A172 (cell line): ENCODE measurements around the gene RSPH3. TPM values are rescaled to one million over a fixed set of nuclear protein-coding genes. Genes with fewer than 3 reads are reported as not detected.
A peak's percentile ranks its signal among the peaks of the same experiment; 100 is the strongest.
"Not testable (repeated sequence)": the region's sequence is repeated elsewhere in the genome, so short reads cannot be mapped to it uniquely, and the experiment has no call there.

ENCODE experiments used
- DNase-seq: peaks from one replicate; pipeline ENCODE4 v3.0.0-alpha.2; 2015; ENCODE audit warnings: low spot score
- total RNA-seq: library from RNA; depleted of rRNA; stranded (reverse); fragments of >200 nt; shearing (Covaris generic); gene quantifications from 2 replicates; pipeline ENCODE4 v1.2.3, GENCODE V29; 2014

The RSPH3 gene
- total RNA-seq, 1 experiment from 2014 or later: 4.4 TPM

GRCh38 chr6:158972241-158973233 lies 27.5 kb downstream of the RSPH3 start:
- DNase-seq: peak; percentile 43

GRCh38 chr6:158970640-158971275 lies 29.2 kb downstream of the RSPH3 start:
- DNase-seq: no peak

GRCh38 chr6:158969148-158969547 lies 30.9 kb downstream of the RSPH3 start:
- DNase-seq: peak; percentile 5

GRCh38 chr6:158963020-158963808 lies 36.8 kb downstream of the RSPH3 start:
- DNase-seq: no peak

DNA sequence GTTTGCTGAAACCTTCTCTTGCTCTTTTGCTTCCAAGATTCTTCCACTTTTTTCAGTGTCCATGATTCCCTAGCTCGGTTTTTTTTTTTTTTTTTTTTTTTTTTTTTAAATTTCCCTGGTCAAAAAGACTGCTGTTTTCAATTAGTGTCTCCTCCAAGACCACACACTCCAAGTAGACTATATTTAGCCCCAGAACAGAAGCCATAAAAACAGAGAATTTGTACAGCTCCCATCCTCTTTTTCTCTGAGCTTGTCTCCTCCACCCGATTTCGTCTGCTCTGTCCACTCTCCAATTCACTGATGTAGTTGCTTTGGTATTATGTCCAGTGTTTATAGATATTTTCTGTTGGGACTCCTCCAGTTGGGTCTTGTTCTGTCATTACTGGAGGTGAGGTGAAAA lies 37.6 kb downstream of the RSPH3 start:
- DNase-seq: no peak

GRCh38 chr6:158960026-158960425 lies 40.0 kb downstream of the RSPH3 start:
- no peak for DNase-seq

DNA sequence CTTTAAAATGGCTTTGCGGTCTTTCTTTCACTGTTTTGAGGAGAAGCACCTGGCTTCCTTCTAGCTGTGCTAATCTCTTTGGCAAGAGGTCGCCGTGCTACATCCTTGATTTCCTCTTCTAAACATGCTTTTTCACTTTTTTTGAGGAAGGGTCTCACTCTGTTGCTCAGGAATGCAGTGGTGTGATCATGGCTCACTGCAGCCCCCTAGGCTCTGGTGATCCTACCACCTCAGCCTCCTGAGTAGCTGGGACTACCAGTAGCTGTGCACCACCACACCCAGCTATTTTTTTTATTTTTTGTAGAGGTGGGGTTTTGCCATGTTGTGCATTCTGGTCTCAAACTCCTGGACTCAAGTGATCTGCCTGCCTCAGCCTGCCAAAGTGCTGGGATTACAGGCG lies 40.5 kb downstream of the RSPH3 start:
- DNase-seq: no peak

DNA sequence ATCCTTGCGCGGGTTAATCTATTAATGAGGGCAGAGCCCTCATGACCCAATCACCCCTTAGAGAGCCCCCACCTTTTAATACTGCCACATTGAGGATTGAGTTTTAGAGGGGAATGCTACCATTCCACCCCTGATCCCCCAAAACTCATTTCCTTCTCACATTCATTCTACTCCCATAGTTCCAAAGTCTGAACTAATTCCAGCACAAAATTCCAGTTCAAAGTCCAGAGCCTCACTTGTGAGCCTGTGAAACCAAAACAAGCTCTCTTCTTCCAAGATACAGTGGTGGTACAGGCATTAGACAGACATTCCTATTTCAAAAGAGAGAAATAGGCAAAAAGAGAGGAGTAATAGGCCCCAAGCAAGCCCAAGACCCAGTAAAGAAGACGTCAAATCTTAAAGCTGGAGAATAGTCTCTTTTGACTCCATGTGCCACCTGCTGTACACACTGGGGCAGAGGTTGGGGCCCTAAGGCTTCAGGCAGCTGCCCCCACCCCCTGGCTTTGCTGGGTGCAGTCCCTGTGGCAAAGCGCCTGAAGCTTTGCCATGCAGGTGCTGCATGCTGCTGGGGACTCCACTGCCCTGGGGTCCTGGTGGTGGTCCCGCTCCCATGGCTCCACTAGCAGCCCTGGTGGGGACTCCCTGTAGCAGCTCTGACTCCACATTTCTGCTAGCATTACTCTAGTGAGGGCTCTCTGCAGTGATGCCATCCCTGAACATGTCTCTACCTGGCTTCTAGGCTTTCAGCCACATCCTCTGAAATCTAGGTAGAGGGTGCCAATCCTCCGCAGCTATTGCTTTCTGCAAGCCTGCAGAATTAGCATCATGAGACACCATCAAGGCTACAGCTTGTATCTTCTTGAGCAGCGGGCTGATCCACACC lies 41.3 kb downstream of the RSPH3 start:
- DNase-seq: no peak

- no peak for DNase-seq
Measured at GRCh38 chr6:158955255-158955654, 44.7 kb downstream of the RSPH3 start.

GRCh38 chr6:158954753-158955152 lies 45.2 kb downstream of the RSPH3 start:
- no peak for DNase-seq

- not testable (repeated sequence) for DNase-seq
Measured at GRCh38 chr6:158952011-158952410, 48.0 kb downstream of the RSPH3 start.

DNA sequence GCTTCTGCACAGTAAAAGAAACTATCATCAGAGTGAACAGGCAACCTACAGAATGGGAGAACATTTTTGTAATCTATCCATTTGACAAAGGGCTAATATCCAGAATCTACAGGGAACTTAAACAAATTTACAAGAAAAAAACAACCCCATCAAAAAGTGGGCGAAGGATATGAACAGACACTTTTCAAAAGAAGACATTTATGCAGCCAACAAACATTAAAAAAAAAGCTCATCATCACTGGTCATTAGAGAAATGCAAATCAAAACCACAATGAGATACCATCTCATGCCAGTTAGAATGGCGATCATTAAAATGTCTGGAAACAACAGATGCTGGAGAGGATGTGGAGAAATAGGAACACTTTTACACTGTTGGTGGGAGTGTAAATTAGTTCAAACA lies 48.4 kb downstream of the RSPH3 start:
- DNase-seq: not testable (repeated sequence)

- DNase-seq: no peak
Measured at GRCh38 chr6:158947284-158947683, 52.7 kb downstream of the RSPH3 start.

- DNase-seq: no peak
Measured at GRCh38 chr6:158943380-158944032, 56.5 kb downstream of the RSPH3 start.

GRCh38 chr6:158942349-158942748 lies 57.7 kb downstream of the RSPH3 start:
- DNase-seq: no peak

- DNase-seq: no peak
Measured at GRCh38 chr6:158941246-158941645, 58.8 kb downstream of the RSPH3 start.

- no peak for DNase-seq
Measured at GRCh38 chr6:158939255-158940159, 60.5 kb downstream of the RSPH3 start.

GRCh38 chr6:158938811-158939254 lies 61.2 kb downstream of the RSPH3 start:
- no peak for DNase-seq

- no peak for DNase-seq
Measured at GRCh38 chr6:158938220-158938619, 61.8 kb downstream of the RSPH3 start.
